Measurements from ENCODE around the gene STEAP3. TPM values are rescaled to one million over a fixed set of nuclear protein-coding genes. Genes with fewer than 3 reads are reported as not detected.

STEAP3 gene
- total RNA-seq, 1 donor from 2014 or later: 38.8 TPM

GRCh38 chr2:119241205-119241532 lies 17.5 kb downstream of the STEAP3 start:
- no peaks in the 10 kb centered on the region for H3K27me3 ChIP-seq (ENCODE audit: control insufficient read depth, insufficient read depth, low read length)
- no peak for TF ChIP-seq CTCF (IDR thresholded peaks at IDR 0.05; ENCODE audit: insufficient read depth, low read length, poor library complexity, severe bottlenecking)
- H3K36me3 ChIP-seq (ENCODE audit: control insufficient read depth, insufficient read depth, low read length): no peaks in the 10 kb centered on the region
- H3K4me3 ChIP-seq (ENCODE audit: low read depth, low read length): no peak overlapping the region
- no peak for DNase-seq (ENCODE audit: low read depth)

DNA sequence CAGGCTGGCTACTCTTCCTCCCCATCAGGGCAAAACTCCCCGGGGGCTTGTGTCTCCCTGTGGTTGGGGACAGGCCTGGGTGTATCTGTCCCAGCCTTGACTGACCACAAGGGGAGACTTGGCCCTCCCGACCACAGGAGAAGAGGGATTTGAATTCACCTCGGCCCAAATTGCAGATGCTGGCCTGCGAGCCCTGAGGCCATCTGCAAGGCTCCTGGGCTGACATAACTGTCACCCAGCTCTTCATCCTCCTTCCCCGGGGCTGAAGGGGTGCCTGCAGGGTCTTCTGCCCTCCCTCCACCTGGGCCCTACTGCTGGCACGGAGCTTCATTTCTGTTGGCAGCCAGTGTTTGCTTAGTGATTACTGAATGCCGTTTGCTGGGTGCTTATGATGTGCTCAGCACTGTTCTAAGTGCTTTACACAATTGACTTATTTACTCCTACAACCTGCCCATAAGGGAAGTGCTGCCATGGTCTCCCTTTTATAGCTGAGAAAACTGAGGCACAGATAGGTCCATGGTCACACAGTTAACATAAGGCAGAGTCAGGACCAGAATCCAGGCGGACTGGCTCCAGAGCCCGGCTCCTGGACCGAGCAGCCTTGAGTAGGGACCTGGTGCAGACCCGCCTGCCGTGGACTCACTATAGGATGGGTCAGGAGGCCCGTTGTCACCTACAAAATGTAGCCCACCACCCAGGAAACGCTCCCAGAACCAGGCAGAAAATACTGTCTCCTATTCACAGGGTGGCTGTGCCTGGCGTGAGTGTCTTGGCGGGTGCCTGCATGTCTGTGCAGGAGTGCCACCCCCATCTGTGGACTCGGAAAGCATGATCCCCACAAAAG lies 18.9 kb downstream of the STEAP3 start:
- H3K27me3 ChIP-seq (ENCODE audit: control insufficient read depth, insufficient read depth, low read length): no peaks in the 10 kb centered on the region
- no peak overlapping the region for H3K4me3 ChIP-seq (ENCODE audit: low read depth, low read length)
- no peak for TF ChIP-seq CTCF (IDR thresholded peaks at IDR 0.05; ENCODE audit: insufficient read depth, low read length, poor library complexity, severe bottlenecking)
- no peak for DNase-seq (ENCODE audit: low read depth)
- no peaks in the 10 kb centered on the region for H3K36me3 ChIP-seq (ENCODE audit: control insufficient read depth, insufficient read depth, low read length)

GRCh38 chr2:119243621-119244020 lies 20.0 kb downstream of the STEAP3 start:
- Histone ChIP-seq H3K36me3 (ENCODE audit: control insufficient read depth, insufficient read depth, low read length) (no peaks in the 10 kb centered on the region), H3K4me3 (ENCODE audit: low read depth, low read length) (no peak overlapping the region), H3K27me3 (ENCODE audit: control insufficient read depth, insufficient read depth, low read length) (no peaks in the 10 kb centered on the region)
- no peak for TF ChIP-seq CTCF (IDR thresholded peaks at IDR 0.05; ENCODE audit: insufficient read depth, low read length, poor library complexity, severe bottlenecking)
- no peak for DNase-seq (ENCODE audit: low read depth)

DNA sequence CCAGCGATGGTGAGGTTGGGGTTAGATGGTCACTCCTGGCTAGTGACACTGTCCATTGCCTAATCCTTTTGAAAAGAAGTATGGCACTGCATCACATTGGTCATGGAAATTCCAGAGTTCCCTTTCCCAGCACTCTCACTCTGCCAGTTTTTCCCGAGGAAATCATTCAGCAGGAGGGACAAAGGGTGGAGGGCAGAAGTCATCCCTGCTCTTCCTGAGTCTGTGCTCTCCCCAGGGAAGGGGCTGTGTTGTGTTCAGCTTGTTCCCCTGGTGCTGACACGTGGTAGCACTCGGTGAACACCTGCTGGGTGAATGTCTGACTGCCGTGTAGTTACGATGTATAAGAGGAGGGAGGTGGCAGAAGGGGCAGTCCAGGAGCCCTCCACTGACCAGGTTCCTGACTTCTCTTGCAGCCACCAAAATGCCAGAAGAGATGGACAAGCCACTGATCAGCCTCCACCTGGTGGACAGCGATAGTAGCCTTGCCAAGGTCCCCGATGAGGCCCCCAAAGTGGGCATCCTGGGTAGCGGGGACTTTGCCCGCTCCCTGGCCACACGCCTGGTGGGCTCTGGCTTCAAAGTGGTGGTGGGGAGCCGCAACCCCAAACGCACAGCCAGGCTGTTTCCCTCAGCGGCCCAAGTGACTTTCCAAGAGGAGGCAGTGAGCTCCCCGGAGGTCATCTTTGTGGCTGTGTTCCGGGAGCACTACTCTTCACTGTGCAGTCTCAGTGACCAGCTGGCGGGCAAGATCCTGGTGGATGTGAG lies 21.6 kb downstream of the STEAP3 start:
- TF ChIP-seq CTCF (IDR thresholded peaks at IDR 0.05; ENCODE audit: insufficient read depth, low read length, poor library complexity, severe bottlenecking): no peak
- no peak for DNase-seq (ENCODE audit: low read depth)
- Histone ChIP-seq H3K4me3 (ENCODE audit: low read depth, low read length) (no peak overlapping the region), H3K36me3 (ENCODE audit: control insufficient read depth, insufficient read depth, low read length) (no peaks in the 10 kb centered on the region), H3K27me3 (ENCODE audit: control insufficient read depth, insufficient read depth, low read length) (no peaks in the 10 kb centered on the region)

DNA sequence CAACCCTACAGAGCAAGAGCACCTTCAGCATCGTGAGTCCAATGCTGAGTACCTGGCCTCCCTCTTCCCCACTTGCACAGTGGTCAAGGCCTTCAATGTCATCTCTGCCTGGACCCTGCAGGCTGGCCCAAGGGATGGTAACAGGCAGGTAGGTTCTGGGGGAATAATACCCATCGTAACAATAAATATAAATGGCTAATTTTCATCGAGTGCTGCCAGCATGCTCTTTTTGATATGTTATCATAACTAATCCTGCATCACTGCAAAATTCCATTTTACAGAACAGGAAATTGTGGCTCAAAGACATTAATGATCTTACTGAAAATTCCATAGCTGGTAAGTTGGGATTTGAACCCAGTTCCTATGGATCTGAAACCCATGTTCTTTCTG lies 22.2 kb downstream of the STEAP3 start:
- H3K27me3 ChIP-seq (ENCODE audit: control insufficient read depth, insufficient read depth, low read length): no peaks in the 10 kb centered on the region
- no peak for DNase-seq (ENCODE audit: low read depth)
- TF ChIP-seq CTCF (IDR thresholded peaks at IDR 0.05; ENCODE audit: insufficient read depth, low read length, poor library complexity, severe bottlenecking): no peak
- H3K36me3 ChIP-seq (ENCODE audit: control insufficient read depth, insufficient read depth, low read length): no peaks in the 10 kb centered on the region
- no peak overlapping the region for H3K4me3 ChIP-seq (ENCODE audit: low read depth, low read length)
